Measurements from ENCODE around the gene NAP1L1. TPM values are rescaled to one million over a fixed set of nuclear protein-coding genes. Genes with fewer than 3 reads are reported as not detected.
"Not testable (repeated sequence)": the region's sequence is repeated elsewhere in the genome, so short reads cannot be mapped to it uniquely, and the experiment has no call there.

NAP1L1 gene
- total RNA-seq, 1 donor from 2014 or later = 504 TPM

DNA sequence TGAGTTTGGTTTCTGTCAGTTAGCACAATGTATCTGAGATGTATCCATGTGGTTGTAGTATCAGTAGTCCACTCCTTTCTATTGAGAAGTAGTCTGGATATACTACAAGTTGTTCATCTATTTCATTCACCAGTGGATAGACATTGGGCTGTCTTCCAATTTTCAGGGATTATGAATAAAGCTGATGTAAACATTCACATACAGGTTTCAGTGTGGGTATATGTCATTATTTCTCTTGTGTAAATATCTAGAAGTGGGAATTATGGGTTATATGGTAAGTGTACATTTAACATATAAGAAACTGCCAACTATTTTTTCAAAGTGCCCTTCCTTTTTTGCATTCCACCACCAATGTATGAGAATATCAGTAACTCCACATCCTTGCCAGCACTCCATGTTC lies 88.8 kb downstream of the NAP1L1 start:
- intact Hi-C loops (cut with micrococcal nuclease) = no loop called here

DNA sequence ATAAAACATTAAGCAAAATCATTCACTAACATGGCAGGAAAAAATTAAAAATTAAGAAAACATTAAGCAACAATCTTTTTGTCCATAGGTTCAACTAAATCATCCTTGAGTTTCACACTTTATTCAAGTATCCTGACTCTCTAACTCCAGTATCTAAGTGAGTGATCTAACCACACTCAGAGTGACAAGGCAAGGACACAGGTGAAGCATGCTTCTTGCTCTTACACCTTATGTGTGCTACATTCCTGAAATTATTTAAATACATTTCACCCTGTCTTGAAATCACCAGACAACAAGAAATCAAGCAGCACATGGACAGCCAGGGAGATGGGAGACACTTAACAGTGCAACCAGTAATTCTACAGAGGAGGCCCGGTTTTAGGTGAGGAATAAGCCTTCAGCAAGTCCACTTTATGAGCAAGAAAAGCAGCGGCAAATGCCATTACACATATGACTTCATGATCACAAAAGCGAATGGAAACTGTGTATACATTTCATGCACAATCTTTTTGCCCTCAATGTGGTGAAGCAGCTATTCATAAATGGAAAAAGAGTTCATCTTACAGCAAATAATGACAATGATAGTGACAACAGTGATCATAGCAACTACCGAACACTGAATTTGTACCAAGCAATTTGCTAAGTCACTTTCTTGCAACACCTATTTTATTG lies 90.3 kb downstream of the NAP1L1 start:
- intact Hi-C loops (cut with micrococcal nuclease) = loop anchor here (1.0 kb wide), 3 partner anchors 9 to 37 kb away; partner anchors contain the start of gene PHLDA1

- intact Hi-C loops (cut with micrococcal nuclease) = no loop called here
Measured at GRCh38 chr12:75991753-75992152, 92.7 kb downstream of the NAP1L1 start.

- intact Hi-C loops (cut with micrococcal nuclease) = no loop called here
Measured at GRCh38 chr12:75990189-75990912, 94.1 kb downstream of the NAP1L1 start.

DNA sequence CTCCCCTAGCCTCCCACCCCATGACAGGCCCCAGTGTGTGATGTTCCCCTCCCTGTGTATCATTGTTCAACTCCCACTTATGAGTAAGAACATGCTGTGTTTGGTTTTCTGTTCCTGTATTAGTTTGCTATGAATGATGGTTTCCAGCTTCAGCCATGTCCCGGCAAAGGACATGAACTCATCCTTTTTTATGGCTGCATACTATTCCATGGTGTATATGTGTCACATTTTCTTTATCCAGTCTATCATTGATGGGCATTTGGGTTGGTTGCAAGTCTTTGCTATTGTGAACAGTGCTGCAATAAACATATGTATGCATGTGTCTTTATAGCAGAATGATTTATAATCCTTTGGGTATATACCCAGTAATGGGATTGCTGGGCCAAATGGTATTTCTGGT lies 96.8 kb downstream of the NAP1L1 start:
- intact Hi-C loops (cut with micrococcal nuclease) = not testable (repeated sequence)

Other genes with a start within 250 kb of the NAP1L1 start
- gene PHLDA1, start 52.9 kb downstream of the NAP1L1 start, total RNA-seq = 17.8 and 19.4 TPM in 2 replicates